ENCODE results near the gene POU6F2. TPM values are rescaled to one million over a fixed set of nuclear protein-coding genes. Genes with fewer than 3 reads are reported as not detected.

Gene POU6F2
- total RNA-seq, 1 donor from 2014 or later, result 0.04 TPM

- no peak overlapping the region for H3K4me3 ChIP-seq (ENCODE audit: low read depth, low read length)
- H3K36me3 ChIP-seq (ENCODE audit: control insufficient read depth, insufficient read depth, low read length), result no peaks in the 10 kb centered on the region
- H3K27me3 ChIP-seq (ENCODE audit: control insufficient read depth, insufficient read depth, low read length), result no peaks in the 10 kb centered on the region
- no peak for DNase-seq (ENCODE audit: low read depth)
- no peak for TF ChIP-seq CTCF (IDR thresholded peaks at IDR 0.05; ENCODE audit: insufficient read depth, low read length, poor library complexity, severe bottlenecking)
These were observed 439.2 kb downstream of the POU6F2 start for GRCh38 chr7:39416866-39417265.

GRCh38 chr7:39417642-39418041 lies 439.9 kb downstream of the POU6F2 start:
- Histone ChIP-seq H3K36me3 (ENCODE audit: control insufficient read depth, insufficient read depth, low read length) (no peaks in the 10 kb centered on the region), H3K27me3 (ENCODE audit: control insufficient read depth, insufficient read depth, low read length) (no peaks in the 10 kb centered on the region), H3K4me3 (ENCODE audit: low read depth, low read length) (no peak overlapping the region)
- peak; percentile 10 for TF ChIP-seq CTCF (IDR thresholded peaks at IDR 0.05; ENCODE audit: insufficient read depth, low read length, poor library complexity, severe bottlenecking)
- no peak for DNase-seq (ENCODE audit: low read depth)

GRCh38 chr7:39421251-39421650 lies 443.5 kb downstream of the POU6F2 start:
- no peak for DNase-seq (ENCODE audit: low read depth)
- no peak for TF ChIP-seq CTCF (IDR thresholded peaks at IDR 0.05; ENCODE audit: insufficient read depth, low read length, poor library complexity, severe bottlenecking)
- Histone ChIP-seq H3K36me3 (ENCODE audit: control insufficient read depth, insufficient read depth, low read length) (no peaks in the 10 kb centered on the region), H3K4me3 (ENCODE audit: low read depth, low read length) (no peak overlapping the region), H3K27me3 (ENCODE audit: control insufficient read depth, insufficient read depth, low read length) (no peaks in the 10 kb centered on the region)

- Histone ChIP-seq H3K4me3 (ENCODE audit: low read depth, low read length) (no peak overlapping the region), H3K36me3 (ENCODE audit: control insufficient read depth, insufficient read depth, low read length) (no peaks in the 10 kb centered on the region), H3K27me3 (ENCODE audit: control insufficient read depth, insufficient read depth, low read length) (no peaks in the 10 kb centered on the region)
- no peak for DNase-seq (ENCODE audit: low read depth)
- no peak for TF ChIP-seq CTCF (IDR thresholded peaks at IDR 0.05; ENCODE audit: insufficient read depth, low read length, poor library complexity, severe bottlenecking)
These were observed 444.0 kb downstream of the POU6F2 start for GRCh38 chr7:39421661-39422060.

- H3K4me3 ChIP-seq (ENCODE audit: low read depth, low read length), result no peak overlapping the region
- no peak for TF ChIP-seq CTCF (IDR thresholded peaks at IDR 0.05; ENCODE audit: insufficient read depth, low read length, poor library complexity, severe bottlenecking)
- H3K36me3 ChIP-seq (ENCODE audit: control insufficient read depth, insufficient read depth, low read length), result no peaks in the 10 kb centered on the region
- H3K27me3 ChIP-seq (ENCODE audit: control insufficient read depth, insufficient read depth, low read length), result no peaks in the 10 kb centered on the region
- peak; percentile 32 for DNase-seq (ENCODE audit: low read depth)
These were observed 450.5 kb downstream of the POU6F2 start for GRCh38 chr7:39428221-39428620.

GRCh38 chr7:39429421-39429820 lies 451.7 kb downstream of the POU6F2 start:
- DNase-seq (ENCODE audit: low read depth), result no peak
- Histone ChIP-seq H3K36me3 (ENCODE audit: control insufficient read depth, insufficient read depth, low read length) (no peaks in the 10 kb centered on the region), H3K27me3 (ENCODE audit: control insufficient read depth, insufficient read depth, low read length) (no peaks in the 10 kb centered on the region), H3K4me3 (ENCODE audit: low read depth, low read length) (no peak overlapping the region)
- TF ChIP-seq CTCF (IDR thresholded peaks at IDR 0.05; ENCODE audit: insufficient read depth, low read length, poor library complexity, severe bottlenecking), result no peak
